Measurements from ENCODE around the gene SMNDC1. TPM values are rescaled to one million over a fixed set of nuclear protein-coding genes. Genes with fewer than 3 reads are reported as not detected.

Gene SMNDC1
- total RNA-seq, 4 donors from 2014 or later = 15.8 to 24.6 (median 18.2) TPM

DNA sequence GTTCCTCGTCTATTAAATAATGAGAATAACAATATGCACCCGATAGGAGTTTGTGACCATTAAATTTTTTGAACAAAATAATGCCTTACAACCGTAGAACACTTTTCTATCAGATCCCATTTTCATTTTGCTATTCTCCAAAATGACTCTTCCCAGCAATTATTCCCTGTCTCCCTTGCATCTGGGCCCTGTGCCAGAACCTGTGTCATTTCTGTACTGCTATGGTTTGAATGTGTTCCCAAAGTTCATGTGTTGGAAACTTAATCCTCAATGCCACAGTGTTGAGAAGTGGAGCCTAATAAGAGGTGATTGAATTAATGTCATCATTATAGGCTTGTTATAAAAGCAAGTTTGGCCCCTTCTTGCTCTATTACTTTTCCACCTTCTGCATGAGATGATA is 33.2 kb upstream of the SMNDC1 start:
- TF ChIP-seq, protein P1, sequence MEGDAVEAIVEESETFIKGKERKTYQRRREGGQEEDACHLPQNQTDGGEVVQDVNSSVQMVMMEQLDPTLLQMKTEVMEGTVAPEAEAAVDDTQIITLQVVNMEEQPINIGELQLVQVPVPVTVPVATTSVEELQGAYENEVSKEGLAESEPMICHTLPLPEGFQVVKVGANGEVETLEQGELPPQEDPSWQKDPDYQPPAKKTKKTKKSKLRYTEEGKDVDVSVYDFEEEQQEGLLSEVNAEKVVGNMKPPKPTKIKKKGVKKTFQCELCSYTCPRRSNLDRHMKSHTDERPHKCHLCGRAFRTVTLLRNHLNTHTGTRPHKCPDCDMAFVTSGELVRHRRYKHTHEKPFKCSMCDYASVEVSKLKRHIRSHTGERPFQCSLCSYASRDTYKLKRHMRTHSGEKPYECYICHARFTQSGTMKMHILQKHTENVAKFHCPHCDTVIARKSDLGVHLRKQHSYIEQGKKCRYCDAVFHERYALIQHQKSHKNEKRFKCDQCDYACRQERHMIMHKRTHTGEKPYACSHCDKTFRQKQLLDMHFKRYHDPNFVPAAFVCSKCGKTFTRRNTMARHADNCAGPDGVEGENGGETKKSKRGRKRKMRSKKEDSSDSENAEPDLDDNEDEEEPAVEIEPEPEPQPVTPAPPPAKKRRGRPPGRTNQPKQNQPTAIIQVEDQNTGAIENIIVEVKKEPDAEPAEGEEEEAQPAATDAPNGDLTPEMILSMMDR (IDR thresholded peaks at IDR 0.05; ENCODE audit: low read depth) = no peak

DNA sequence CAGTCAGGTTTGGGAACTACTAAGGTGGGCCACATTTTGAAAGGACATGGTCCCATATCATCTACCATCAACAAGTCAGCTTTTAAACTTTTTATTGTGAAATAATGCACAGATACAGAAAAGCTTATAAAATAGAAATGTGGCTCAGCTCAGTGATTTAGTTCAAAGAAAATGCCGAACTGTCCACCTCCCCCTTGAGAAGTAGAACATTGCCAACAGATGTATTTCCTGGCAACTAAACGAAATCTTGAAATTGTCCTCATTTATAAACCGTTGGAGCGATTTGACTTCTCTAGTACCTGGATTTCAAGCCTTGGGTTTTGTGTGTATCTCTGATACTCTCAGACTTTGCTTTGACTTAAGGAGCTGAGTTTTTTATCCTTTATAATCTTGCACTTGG is 32.7 kb upstream of the SMNDC1 start:
- TF ChIP-seq, protein P1 (IDR thresholded peaks at IDR 0.05; ENCODE audit: low read depth) = no peak

DNA sequence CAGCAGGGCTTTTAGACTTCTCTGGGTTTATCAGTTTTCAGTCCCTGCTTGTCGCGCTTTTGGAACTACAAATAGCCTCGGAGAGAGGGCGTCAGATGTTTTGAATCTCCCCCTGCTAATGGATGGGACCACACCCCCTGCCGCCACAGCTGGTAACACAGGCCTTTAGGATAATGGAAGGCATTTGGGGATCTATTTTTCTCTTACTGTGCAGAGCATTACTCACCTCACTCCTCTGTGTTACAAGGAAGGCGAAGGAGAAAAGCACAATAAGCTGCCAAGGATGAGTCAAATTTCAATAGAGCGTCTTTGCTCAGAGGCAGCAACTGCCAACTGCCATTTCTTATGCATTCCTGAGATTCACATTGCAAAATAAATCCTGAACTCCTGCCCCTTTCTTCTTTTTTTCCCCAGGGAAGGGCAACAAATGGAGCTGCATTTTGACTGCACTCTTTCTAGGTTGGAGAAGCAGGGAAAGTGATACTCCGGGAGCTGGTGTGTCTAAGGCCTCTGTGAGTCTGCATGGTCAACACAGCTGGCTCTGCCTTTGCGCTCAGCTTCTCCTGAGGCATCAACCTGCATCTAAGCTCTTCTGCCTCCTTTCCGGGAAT is 31.5 kb upstream of the SMNDC1 start:
- TF ChIP-seq, protein P1 (IDR thresholded peaks at IDR 0.05; ENCODE audit: low read depth) = no peak

DNA sequence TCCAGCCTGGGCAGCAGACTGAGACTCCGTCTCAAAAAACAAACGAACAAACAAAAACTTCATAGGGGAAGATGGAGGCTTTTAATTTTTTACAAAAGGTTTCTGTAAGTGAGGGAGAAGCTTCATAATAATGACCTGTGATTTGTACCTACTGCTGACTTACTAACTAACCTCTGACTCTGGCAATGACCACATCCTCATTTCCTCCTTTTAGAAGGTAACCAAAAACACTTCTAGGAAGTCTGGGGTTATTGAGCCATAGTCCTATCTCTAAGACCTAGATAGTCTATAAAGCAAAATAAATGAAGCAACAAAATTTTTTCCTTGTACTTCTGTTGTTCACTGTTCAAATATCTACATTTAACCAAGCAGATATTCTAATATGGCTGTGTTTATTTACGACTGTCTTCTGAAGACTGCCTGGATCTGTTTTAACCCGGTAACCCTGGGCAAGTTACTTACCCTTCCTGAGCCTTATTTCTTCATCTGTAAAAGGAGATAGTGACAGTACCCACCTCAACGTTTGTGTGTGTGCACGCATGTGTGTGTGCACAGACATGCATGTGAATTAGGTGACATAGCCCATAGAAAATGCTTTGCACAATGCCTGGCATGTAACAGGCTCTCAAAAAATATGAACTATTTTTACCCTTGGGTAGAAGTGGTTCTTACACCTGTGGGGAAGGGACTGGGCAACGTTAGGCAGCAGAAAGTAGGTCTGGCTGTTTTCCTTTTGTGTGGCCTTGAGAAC is 30.8 kb upstream of the SMNDC1 start:
- TF ChIP-seq, protein P1 (IDR thresholded peaks at IDR 0.05; ENCODE audit: low read depth) = no peak

DNA sequence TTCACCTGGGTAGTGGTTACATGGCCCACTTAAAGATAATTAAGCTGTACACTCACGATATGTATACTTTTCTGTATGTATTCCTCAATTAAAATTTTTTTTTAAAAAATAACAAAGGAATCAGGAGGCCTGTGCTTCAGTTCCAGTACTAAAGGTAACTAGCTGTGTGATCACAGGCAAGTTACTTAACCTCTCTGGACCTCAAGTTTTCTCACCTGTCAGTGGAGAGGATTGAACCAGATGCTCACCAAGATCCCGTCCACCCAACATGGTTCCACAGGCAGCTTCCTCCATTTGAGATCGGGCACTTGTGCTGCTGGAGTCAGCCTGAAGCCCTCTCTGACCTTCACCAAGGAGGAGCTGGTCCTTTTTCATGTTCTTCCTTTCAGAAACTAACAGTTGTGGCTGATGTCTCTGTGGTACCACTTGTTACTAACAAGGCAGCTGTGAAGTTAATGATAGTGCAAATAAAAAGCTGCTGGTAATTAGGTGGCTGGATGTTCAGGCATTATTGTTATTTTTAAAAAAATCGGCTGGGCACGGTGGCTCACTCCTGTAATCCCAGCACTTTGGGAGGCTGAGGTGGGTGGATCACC is 29.4 kb upstream of the SMNDC1 start:
- TF ChIP-seq, protein P1 (IDR thresholded peaks at IDR 0.05; ENCODE audit: low read depth) = no peak

DNA sequence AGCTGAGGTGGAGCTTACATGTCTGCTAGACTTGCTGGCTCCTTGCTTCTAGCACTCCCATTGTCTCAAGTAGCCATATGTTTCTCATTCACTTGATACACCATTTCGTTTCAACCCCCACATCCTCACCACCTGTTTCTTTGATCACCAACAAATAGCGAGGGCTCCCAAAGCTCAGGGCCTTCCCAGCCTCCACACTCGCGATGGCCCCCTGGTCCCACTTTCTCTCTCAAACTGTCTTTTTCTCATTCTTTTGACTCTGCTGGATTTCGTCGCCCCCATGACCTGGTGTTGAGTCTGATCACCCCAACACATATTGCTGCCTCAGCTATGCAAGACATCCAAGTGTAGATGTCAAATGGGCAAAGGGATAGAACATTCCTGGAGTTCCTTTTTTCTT is 26.0 kb upstream of the SMNDC1 start:
- TF ChIP-seq, protein P1 (IDR thresholded peaks at IDR 0.05; ENCODE audit: low read depth) = no peak

DNA sequence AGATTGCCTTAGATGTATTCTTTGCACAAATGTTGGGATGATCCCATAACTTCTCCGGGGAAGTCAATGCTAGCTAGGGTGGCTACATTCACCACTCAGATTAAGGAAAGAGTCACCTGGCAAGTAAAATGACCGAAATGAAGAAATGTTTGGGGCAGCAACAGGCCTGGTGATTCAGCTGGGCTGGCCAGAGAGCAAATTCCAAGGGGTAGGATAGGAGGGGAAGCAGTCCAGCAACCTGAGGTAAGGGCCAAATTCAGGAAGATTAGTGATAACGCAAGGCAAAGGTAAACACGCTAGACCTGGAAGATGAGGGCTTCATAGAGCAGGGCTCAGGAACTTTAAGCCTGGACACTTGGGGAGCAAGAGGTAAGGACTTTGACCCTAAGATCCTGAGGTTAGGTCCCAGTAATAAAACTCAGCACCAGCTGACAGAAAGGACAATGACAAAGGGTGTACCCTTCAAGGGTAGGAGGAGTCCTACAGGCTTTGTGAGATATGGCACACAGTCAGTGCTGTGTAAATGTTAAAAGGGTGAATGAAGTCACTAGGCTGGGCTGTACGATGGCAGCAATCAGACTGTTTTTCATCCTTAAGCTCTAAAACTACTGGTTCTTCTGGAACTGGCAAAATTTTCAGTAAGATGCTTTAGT is 22.7 kb upstream of the SMNDC1 start:
- TF ChIP-seq, protein P1 (IDR thresholded peaks at IDR 0.05; ENCODE audit: low read depth) = no peak

Data from subcutaneous adipose tissue (tissue), 4 donors.